Right renal cortex interstitium (tissue), 3 donors: Measurements from ENCODE around the gene ZNF581. TPM values are rescaled to one million over a fixed set of nuclear protein-coding genes. Genes with fewer than 3 reads are reported as not detected.

Experiments
- DNase-seq, 3 donors: peaks; one replicate each; pipeline ENCODE4 v3.0.0-alpha.2; 2013; ENCODE audit warnings: low read depth in 3 of 3, low spot score in 2 of 3
- polyA plus RNA-seq, 3 donors: library from polyadenylated mRNA; unstranded; fragments of 120-200 nt; gene quantifications; one replicate each; pipeline ENCODE4 v1.2.1, GENCODE V29; 2013; ENCODE audit not compliant: insufficient read length in 3 of 3

Gene ZNF581
- polyA plus RNA-seq, 3 donors = 22.1 to 24.5 (median 24.2) TPM

GRCh38 chr19:55611300-55611982 lies 32.0 kb upstream of the ZNF581 start:
- no peak for DNase-seq

- DNase-seq = no peak
Measured at GRCh38 chr19:55611983-55612645, 31.3 kb upstream of the ZNF581 start.

GRCh38 chr19:55613396-55613795 lies 30.1 kb upstream of the ZNF581 start:
- no peak for DNase-seq

GRCh38 chr19:55613930-55614710 lies 29.3 kb upstream of the ZNF581 start:
- DNase-seq = no peak

GRCh38 chr19:55614711-55615542 lies 28.5 kb upstream of the ZNF581 start:
- no peak for DNase-seq

GRCh38 chr19:55615543-55616394 lies 27.7 kb upstream of the ZNF581 start:
- no peak for DNase-seq

GRCh38 chr19:55616395-55616875 lies 27.0 kb upstream of the ZNF581 start:
- no peak for DNase-seq

DNA sequence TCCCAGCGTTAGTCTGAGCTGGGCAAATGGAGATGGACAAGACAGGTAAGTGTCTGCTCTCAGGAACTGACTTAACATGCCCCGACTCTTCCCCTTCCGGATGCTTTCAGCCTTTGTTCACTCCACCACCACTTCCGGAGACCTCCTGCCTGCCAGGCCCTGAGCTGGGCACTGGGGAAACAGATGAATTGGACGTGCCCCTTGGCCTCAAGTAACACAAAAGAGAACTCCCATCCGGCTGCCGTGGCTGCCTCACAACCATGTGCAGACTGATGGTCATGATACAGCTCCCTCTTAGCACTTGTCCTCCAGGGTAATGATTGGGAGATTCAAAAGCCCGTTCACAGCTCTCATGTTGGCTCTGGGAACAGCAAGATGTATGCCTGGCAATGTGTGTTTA lies 26.0 kb upstream of the ZNF581 start:
- no peak for DNase-seq

DNA sequence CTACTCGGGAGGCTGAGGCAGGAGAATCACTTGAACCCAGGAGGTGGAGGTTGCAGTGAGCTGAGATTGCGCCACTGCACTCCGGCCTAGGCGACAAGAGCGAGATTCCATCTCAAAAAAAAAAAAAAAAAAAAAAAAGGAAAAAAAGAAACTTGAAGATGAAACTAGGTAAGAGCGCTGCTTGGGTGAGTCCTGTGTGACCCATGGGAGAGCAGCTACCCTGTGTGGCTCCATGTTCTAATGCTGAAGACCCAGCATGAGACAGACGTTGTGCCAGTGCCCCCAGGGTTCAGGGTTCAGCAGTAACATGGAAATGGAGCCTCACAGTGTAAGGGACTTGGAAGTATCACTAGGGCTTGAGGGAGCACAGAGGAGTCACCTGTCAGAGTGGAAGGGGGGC lies 25.0 kb upstream of the ZNF581 start:
- DNase-seq = no peak

- DNase-seq = no peak
Measured at GRCh38 chr19:55619286-55619685, 24.2 kb upstream of the ZNF581 start.

GRCh38 chr19:55620410-55621204 lies 22.8 kb upstream of the ZNF581 start:
- no peak for DNase-seq

- DNase-seq = no peak
Measured at GRCh38 chr19:55621205-55621672, 22.2 kb upstream of the ZNF581 start.

- no peak for DNase-seq
Measured at GRCh38 chr19:55621673-55622231, 21.7 kb upstream of the ZNF581 start.

- no peak for DNase-seq
Measured at GRCh38 chr19:55622242-55622969, 21.0 kb upstream of the ZNF581 start.

GRCh38 chr19:55623130-55623529 lies 20.3 kb upstream of the ZNF581 start:
- no peak for DNase-seq

GRCh38 chr19:55623561-55623960 lies 19.9 kb upstream of the ZNF581 start:
- no peak for DNase-seq

- peak in 2 of 3 donors; percentile 82 to 88 for DNase-seq
Measured at GRCh38 chr19:55624109-55625003, 19.1 kb upstream of the ZNF581 start, which contains the start of gene ZNF784. TSS of gene ZNF784 (minus strand) at chr19:55624566. CDS start at chr19:55624561, 5 bp downstream.
